ENCODE results near the gene RIPOR2.
"Not testable (repeated sequence)": the region's sequence is repeated elsewhere in the genome, so short reads cannot be mapped to it uniquely, and the experiment has no call there.

DNA sequence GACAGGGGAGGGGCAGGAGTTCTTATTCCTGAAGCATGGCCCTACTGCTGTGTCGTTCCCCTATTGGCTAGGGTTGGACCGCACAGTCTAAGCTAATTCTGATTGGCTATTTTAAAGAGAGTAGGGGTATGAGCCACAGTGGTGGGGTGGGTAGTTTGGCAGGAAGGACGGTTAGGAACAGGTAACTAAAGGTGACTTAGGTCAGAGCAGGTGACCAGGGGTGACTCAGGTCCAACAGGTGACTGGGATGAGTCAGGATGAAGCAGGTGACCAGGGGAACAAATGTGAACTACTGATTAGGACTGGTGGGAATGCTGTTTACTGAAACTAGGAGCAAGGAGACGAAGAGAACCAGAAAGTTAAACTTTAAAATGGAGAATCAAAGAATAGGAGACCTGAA lies 58.0 kb downstream of the RIPOR2 start:
- TF ChIP-seq, protein P1, sequence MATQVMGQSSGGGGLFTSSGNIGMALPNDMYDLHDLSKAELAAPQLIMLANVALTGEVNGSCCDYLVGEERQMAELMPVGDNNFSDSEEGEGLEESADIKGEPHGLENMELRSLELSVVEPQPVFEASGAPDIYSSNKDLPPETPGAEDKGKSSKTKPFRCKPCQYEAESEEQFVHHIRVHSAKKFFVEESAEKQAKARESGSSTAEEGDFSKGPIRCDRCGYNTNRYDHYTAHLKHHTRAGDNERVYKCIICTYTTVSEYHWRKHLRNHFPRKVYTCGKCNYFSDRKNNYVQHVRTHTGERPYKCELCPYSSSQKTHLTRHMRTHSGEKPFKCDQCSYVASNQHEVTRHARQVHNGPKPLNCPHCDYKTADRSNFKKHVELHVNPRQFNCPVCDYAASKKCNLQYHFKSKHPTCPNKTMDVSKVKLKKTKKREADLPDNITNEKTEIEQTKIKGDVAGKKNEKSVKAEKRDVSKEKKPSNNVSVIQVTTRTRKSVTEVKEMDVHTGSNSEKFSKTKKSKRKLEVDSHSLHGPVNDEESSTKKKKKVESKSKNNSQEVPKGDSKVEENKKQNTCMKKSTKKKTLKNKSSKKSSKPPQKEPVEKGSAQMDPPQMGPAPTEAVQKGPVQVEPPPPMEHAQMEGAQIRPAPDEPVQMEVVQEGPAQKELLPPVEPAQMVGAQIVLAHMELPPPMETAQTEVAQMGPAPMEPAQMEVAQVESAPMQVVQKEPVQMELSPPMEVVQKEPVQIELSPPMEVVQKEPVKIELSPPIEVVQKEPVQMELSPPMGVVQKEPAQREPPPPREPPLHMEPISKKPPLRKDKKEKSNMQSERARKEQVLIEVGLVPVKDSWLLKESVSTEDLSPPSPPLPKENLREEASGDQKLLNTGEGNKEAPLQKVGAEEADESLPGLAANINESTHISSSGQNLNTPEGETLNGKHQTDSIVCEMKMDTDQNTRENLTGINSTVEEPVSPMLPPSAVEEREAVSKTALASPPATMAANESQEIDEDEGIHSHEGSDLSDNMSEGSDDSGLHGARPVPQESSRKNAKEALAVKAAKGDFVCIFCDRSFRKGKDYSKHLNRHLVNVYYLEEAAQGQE (IDR thresholded peaks at IDR 0.05) = not testable (repeated sequence)
- not testable (repeated sequence) for TF ChIP-seq EGR1 (IDR thresholded peaks at IDR 0.05; ENCODE audit: low read depth in 2 of 2); RAD21 (IDR thresholded peaks at IDR 0.05); JUND (IDR thresholded peaks at IDR 0.05); FOXA1 (IDR thresholded peaks at IDR 0.05); GABPA (IDR thresholded peaks at IDR 0.05 in 1 of 2, conservative IDR thresholded peaks at IDR 0.05 in 1 of 2); TAF1 (conservative IDR thresholded peaks at IDR 0.05); YY1 (IDR thresholded peaks at IDR 0.05)
- TF ChIP-seq, protein P2, sequence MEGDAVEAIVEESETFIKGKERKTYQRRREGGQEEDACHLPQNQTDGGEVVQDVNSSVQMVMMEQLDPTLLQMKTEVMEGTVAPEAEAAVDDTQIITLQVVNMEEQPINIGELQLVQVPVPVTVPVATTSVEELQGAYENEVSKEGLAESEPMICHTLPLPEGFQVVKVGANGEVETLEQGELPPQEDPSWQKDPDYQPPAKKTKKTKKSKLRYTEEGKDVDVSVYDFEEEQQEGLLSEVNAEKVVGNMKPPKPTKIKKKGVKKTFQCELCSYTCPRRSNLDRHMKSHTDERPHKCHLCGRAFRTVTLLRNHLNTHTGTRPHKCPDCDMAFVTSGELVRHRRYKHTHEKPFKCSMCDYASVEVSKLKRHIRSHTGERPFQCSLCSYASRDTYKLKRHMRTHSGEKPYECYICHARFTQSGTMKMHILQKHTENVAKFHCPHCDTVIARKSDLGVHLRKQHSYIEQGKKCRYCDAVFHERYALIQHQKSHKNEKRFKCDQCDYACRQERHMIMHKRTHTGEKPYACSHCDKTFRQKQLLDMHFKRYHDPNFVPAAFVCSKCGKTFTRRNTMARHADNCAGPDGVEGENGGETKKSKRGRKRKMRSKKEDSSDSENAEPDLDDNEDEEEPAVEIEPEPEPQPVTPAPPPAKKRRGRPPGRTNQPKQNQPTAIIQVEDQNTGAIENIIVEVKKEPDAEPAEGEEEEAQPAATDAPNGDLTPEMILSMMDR (IDR thresholded peaks at IDR 0.05; ENCODE audit: low read depth, low read length, missing input control) = not testable (repeated sequence)
- TF ChIP-seq, protein P3, sequence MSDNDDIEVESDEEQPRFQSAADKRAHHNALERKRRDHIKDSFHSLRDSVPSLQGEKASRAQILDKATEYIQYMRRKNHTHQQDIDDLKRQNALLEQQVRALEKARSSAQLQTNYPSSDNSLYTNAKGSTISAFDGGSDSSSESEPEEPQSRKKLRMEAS (IDR thresholded peaks at IDR 0.05) = not testable (repeated sequence)
- TF ChIP-seq, protein P4, sequence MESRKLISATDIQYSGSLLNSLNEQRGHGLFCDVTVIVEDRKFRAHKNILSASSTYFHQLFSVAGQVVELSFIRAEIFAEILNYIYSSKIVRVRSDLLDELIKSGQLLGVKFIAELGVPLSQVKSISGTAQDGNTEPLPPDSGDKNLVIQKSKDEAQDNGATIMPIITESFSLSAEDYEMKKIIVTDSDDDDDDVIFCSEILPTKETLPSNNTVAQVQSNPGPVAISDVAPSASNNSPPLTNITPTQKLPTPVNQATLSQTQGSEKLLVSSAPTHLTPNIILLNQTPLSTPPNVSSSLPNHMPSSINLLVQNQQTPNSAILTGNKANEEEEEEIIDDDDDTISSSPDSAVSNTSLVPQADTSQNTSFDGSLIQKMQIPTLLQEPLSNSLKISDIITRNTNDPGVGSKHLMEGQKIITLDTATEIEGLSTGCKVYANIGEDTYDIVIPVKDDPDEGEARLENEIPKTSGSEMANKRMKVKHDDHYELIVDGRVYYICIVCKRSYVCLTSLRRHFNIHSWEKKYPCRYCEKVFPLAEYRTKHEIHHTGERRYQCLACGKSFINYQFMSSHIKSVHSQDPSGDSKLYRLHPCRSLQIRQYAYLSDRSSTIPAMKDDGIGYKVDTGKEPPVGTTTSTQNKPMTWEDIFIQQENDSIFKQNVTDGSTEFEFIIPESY (IDR thresholded peaks at IDR 0.05) = not testable (repeated sequence)
- TF ChIP-seq, protein P5, sequence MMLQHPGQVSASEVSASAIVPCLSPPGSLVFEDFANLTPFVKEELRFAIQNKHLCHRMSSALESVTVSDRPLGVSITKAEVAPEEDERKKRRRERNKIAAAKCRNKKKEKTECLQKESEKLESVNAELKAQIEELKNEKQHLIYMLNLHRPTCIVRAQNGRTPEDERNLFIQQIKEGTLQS (IDR thresholded peaks at IDR 0.05) = not testable (repeated sequence)

Data from liver (tissue), 3 donors.